HG03175 (cell line): ENCODE results near the gene LAMA5.

ENCODE experiments used
- ATAC-seq: cut with Tn5 transposase; IDR thresholded peaks from one replicate; pipeline ENCODE4 v1.9.1; 2021; ENCODE audit warnings: mild to moderate bottlenecking, moderate library complexity; ENCODE audit not compliant: unreplicated experiment

The LAMA5 gene

DNA sequence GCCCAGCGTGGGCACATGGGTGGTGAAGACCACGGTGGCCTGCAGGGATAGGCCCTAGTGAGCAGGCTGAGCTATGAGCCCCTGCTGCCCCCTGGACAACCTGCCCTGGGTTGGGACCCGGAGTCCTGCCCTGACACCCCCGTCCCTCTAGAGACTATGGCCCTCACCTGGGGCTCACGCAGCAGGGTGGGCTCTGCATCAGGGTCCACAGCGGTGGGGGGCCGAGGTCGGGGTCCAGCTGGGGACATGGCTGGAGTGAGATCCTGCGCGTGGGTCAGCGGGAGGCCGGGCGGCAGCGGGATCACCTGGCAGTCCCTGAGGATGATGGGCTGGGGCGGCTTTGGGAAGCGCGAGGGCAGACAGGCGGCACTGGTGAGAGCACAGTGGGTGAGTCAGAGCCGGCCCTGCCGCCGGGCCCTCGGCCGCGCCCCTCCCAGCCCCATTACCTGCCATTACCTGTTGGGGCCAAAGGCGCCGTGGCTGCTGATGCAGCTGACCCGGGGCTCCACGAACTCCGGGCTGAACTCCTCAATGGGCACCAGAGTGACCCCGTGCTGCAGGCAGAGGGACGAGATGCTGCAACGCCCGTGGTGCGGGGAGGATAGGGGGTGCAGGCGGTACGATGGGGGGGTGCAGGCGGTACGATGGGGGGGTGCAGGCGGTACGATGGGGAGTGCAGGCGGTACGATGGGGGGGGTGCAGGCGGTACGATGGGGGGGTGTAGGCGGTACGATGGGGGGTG, 36.4 kb downstream of the LAMA5 start:
- ATAC-seq, result no peak

DNA sequence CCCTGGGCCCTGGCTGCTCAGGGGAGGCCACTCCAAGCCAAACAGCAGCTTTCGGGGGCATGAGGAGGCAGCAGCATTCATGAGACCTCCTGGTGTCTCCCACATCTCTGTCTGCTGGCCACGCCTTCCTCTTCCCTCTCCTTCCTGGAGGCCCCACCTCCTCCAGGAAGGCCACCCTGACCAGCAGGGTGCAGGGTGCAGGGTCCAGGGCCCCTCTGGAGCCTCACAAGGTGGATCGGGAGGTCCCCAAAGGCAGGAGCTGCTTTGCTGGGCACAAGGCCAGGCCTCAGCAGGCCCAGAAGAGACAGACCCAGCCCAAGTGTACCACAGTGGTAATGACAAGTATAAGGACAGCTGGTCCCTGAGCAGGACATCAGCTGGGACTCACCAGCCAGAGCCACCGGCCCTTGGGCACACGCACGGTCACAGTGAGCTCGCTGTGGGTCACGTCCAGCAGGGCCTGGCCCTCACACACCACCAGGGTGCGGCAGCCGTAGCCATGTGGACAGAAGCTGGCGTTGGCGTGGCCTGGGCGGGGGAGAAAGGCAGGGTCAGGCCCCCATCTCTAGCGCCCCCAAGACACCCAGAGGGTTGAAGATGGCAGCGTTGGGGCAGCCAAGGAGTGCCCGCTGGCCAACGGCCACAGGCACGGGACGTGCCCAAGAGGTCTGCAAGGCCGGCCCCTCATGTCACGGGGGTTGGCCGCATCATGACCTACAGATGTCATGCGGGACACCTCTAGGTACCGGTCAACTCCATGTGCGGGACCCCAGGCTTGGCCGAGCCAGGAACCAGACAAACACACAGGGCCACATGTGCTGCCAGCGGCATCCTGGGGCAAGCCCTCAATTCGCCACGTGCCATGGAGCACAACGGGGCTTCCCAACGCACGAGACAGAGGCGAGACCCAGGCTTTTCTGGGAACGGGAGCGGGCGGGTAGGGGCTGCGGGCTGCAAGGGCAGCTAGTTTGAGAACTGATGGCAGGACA, 37.4 kb downstream of the LAMA5 start:
- no peak for ATAC-seq

DNA sequence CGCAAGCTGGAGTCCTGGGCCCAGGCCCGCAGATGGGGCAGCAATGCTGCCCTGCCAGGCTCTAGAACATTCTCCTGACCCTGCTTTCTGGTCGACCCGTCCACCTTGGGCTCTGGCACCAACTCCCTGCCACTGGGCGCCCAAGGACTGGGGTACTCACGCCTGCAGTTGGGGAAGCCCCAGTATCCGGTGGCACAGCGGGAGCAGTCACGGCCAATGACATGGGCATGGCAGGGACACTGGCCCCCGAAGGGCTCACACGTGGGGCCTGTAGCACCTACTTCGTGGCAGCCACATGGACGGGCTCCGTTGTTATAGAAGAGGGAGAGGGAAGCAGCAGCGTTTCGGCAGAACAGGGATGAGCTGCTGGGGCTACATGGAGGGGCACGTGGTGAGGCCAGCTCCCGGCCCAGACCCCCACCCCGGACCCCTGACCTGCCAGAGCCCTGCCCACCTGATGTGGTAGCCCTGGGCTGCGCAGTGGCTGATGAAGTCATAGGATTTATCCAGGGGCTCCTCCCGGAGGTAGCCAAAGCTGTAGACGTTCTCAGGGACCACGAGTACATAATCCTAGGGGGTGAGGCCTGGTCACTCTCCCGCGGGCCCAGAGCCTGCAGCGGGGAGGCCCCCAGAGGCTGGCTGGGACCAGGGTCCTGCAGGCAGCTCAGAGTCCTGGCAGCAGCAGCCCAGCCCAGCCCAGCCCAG, 38.3 kb downstream of the LAMA5 start:
- ATAC-seq, result no peak

DNA sequence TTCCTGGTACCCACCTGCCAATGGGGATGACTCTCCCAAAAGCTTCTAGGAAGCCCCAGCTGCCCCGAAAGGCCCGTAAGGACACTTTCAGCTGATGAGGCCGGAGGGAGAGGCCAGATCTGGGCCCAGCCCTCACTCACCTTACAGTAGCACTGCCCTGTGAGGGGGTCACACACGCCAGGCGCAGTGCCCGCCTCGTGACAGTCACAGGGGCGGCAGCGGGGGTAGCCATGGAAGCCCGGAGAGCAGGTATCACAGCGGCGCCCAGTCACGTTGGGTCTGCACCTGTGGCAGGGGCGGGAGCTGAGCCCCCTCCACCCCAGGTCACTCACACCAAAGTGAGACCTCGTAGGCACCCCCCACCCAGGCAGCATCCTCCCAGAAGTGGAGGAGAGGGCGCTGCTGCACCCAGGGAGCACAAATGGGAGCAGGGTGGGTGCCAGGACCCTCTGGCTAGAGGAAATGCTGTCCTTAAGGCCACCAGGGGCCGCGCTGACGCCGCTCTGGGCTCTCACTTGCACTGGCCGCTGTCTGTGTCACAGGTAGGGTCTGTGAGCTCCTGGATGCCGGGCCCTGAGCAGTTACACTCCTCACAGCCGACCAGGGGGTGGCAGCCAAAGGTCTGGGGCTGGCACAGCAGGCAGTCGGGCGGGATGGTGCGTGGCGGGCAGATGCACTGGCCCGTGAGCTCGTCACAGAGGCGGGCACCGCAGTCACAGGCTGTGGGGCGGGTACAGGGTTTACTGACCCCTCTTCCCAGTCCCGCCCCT, 39.2 kb downstream of the LAMA5 start:
- no peak for ATAC-seq

DNA sequence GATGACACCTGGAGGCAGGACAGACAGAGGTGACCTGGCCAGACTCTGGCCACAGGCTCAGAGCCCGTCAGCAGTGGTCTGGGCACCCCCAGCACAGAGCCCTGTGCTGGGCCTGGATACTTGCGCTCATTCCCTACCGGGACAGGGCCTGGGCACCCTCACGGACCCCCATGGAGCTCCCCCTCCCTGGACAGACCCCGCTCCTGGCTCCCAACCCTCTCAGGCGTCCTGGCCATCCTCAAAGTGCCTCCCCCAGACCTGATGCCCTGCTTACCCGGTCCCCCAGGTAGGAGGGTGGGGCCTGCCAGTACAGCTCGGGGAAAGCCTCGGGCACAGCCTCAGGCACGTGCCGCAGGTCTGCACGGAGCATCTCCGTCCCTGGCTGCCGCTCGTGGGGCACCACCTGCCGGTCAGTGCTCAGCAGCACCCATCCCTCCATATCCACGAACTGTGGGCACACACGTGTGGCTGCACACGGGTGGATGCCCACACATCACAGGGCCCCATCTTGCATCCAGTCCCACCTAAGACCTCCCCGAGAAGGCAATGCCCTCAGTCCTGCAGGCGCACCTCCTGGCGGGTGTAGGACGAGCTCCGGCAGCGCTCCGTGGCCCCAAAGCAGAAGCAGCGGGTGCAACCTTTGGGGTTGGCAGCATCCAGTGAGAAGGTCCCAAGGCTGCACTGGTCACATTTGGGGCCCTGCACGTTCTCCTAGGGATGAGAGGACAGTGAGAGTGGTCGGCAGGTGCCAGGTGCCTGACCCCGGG, 40.0 kb downstream of the LAMA5 start:
- ATAC-seq, result no peak

DNA sequence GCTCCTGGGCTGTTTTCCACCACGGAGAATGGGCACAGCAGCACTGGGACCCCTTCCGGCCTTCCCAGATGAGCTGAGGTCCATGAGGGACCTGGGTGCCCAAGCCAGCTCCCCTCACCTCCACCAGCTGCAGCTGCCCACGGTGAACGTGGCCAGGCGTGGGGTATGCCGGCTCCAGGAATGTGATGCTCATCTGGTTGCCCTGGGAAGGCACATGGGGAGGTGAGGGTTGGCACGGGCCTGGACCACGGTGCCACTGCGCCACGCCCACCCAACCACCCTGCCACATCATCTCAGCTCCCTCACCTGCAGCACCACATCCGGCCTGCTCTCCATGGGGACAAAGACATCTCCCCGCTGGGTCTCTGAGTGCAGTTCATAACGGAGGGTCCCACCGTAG, 40.6 kb downstream of the LAMA5 start:
- ATAC-seq, result no peak

DNA sequence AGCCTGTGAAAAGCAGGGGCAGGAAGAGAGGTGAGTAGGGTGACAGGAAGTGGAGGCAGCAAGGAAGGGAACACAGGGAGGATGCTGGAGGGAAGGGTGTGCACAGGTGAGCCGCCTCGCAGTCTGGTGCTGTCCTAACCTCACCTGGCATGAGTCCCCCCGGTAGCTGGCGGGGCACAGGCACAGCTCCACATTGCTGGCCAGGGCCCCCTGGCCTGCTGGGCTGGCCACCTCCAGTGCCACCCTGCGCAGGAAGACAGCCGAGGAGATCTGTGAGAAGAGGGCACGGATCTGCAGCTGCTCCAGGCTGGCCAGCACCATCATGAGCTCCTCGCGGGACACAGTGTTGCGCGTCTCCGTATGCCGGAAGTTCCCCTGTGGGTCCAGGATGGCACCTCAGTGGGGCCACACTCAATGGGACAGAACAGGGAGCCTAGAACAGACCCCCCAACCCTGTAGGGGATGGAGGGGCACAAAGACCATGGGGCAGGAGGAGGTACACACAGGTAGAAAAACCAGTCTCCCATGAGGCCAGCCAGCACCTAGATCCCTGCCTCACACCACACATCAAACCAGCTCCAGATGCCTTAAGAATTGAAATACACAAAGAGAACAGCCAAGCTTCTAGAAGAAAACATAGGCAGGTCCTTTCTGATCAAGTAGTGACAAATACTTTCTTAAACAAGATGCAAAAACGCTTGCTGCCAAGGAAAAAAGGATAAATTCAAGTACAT, 41.8 kb downstream of the LAMA5 start:
- no peak for ATAC-seq

DNA sequence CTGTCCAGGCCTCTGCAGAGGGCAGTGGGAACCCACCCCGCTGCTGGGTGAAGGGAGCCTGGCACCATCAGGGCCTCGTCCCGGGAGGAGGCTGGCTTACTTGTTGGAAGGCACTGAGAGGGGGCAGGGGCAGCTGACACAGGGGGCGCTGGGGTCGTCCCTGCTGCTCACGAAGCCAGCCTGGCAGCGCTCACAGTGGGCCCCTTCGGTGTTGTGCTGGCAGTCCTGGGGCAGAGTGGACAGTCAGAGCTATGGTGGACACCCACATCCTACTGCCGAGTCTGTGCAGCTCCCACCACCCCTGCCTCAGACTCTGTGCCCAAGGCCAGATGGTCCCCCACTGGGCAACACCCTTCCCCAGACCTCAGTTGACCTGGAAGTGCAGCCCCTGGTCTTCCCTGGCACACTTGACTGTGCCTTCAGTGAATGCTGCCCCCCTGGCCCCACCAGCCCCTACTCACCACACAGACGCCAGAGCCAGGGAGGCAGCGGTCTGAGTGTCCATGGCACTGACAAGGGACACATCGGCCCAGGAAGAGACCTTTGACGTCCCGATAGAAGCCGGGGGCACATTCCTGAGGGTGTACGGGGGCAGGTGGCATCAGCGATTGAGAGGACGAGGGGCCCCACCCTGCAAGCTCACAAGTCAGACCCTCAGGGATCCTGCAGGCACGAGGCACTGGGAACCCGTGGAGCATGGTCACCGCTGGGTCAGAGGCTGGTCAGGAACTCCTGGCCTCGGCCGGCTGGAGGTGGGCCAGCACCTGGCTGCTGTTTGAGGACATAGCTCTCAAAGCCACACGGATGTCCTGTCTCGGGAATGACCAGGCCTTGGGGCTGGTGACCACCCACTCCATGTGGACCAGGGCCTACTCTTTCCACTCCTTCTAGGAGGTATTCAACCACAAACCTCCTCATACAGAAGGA, 42.9 kb downstream of the LAMA5 start:
- no peak for ATAC-seq

DNA sequence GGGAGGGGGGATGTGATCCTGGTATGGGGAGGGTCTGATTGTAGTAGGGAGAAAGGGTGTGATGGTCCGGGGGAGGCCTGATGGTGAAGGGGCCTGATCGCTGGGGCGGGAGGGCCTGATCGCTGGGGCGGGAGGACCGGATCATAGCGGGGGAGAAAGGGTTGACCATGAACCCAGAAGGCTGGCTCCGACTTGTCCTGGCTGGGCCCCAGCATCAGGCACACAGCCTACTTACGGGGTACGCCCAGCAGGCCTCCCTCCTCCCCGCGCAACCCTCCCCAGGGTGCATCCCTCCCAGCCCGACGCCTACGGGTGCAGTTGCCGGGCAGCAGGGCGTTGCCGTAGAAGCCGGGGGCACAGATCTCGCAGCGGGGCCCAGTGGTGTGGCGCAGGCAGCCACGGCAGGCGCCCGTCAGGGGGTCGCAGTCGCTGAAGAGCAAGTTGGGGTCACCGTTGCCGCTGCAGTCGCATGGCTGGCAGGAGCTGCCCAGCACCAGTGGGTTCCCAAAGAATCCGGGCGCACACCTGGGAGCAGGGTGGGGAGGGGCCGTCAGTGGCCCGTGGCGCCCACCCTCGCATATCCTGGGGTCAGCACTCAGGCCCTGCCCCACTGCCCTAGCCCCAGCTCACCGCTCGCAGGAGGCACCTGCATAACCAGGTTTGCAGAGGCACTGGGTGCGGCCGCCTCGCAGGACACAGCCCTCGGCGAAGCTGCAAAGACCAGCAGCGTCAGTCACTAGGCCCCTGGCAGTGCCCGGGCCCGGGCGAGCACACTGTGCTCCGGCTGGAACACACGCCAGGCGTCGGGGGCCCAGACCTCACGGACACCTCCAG, 43.7 kb downstream of the LAMA5 start:
- ATAC-seq, result no peak

DNA sequence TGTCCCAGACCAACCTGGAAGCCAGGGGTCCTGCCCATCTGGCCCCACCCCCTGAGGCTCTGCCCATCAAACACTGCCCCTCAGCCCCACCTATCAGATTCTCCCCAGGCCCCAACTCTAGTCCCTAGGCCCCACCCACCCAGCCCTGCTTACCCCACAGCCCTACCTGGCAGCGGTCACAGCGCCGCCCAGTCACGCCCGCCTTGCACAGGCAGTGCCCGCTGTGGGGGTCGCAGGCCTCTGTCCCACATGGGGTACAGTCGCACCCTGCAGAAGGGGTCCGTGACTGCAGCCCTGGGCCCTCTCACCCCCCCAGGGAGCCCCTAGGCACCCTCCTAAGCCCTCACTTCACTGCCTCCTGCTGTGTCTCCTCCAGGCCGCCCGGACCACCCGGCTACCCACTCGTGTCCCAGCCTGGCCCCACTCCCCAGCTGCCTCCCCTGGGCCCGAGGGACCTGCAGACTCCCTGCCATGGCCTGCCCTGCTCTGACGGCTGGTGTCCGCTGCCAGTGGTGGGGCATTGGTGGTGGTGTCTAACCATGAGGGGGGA, 44.5 kb downstream of the LAMA5 start:
- no peak for ATAC-seq

DNA sequence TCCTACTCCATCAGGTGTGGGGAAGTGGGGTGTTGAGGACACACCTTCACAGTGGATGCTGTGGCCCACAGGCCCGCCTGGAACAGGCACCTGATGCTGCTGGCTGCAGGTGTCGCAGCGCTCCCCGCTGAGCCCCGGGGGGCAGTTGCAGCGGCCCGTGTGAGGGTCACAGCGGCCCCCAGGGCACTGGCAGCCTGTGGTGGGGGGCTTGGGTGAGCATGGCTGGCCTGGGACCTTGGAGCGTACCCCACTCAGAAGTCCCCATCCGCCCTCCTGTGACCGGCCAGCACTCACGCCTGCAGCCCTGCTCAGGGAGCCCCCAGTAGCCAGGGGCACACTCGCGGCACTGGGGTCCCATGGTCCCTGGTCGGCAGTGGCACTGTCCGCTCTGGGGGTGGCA, 45.1 kb downstream of the LAMA5 start:
- no peak for ATAC-seq

DNA sequence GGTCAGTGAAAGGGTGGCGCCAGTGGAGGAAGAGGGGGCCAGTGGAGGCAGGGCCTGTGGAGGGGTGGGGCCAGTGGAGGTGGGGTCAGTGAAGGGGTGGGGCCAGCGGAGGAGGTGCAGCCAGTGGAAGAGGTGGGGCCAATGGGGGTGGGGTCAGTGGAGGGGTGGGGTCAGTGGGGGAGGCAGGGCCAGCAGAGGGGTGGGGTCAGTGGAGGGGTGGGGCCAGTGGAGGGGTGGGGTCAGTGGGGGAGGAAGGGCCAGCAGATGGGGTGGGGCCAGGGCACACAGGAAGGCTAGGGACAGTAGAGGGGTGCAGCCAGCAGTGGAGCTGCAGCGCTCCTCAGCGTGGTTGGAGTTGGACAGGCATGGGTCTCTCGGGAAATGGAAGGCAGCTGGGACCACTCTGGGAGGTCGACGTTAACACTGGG, 45.6 kb downstream of the LAMA5 start:
- no peak for ATAC-seq

DNA sequence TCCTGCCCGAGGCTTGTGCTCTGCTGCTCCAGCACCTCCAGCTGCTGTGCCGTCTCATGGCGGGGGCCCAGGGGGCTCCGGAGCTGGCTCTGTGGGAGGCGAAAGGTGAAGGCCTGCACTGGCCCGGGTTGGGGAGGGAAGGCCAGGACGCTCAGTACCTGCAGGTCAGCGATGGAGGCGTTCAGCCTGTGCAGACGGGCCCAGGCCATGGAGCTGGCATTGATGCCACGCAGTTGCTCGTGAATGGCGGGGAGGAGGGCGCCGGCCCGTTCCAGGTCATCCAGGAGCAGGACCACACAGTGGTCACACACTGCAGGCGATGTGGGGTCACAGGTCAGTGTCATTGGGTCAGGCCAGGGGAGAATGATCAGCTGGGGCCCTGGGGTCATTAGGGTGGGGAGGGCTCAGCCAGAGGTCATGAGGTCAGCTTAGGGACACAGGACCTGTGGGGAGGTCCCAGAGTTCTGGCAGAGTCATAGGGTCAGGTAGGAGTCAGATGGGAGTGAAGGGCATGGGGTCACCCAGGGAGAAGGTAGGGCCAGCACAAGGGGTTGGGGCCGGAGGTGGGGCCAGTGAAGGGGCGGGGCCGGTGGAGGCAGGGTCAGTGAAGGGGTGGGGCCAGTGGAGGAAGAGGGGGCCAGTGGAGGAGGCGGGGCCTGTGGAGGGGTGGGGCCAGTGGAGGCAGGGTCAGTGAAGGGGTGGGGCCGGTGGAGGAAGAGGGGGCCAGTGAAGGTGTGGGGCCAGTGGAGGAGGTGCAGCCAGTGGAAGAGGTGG, 46.3 kb downstream of the LAMA5 start:
- ATAC-seq, result no peak

DNA sequence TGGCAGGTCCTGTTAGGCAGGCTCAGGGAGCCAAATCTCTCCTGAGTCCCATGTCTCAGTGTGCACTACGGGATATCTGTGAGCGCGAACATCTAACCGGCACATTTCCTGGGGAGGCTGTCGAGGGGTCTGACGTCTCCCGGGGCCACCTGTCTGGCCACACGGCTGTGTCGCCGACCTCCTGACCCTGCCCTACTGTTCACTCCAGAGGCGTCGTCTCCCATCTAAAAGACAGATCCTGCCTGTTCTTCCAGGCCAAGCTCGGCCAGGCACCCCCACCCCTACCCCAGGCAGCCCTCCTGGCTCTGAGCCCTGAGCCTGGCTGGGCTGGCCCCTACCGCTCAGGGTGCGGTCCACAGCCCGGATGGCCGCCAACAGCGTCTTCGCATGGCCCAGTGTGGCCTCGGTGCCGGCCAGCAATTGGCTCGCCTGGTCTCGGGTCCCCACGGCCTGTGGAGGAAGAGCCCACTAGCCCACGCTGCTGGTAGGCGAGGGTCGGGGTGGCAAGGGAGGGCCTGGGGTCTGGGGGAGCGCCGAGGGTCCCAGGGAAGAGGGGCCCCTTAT, 47.7 kb downstream of the LAMA5 start:
- no peak for ATAC-seq

DNA sequence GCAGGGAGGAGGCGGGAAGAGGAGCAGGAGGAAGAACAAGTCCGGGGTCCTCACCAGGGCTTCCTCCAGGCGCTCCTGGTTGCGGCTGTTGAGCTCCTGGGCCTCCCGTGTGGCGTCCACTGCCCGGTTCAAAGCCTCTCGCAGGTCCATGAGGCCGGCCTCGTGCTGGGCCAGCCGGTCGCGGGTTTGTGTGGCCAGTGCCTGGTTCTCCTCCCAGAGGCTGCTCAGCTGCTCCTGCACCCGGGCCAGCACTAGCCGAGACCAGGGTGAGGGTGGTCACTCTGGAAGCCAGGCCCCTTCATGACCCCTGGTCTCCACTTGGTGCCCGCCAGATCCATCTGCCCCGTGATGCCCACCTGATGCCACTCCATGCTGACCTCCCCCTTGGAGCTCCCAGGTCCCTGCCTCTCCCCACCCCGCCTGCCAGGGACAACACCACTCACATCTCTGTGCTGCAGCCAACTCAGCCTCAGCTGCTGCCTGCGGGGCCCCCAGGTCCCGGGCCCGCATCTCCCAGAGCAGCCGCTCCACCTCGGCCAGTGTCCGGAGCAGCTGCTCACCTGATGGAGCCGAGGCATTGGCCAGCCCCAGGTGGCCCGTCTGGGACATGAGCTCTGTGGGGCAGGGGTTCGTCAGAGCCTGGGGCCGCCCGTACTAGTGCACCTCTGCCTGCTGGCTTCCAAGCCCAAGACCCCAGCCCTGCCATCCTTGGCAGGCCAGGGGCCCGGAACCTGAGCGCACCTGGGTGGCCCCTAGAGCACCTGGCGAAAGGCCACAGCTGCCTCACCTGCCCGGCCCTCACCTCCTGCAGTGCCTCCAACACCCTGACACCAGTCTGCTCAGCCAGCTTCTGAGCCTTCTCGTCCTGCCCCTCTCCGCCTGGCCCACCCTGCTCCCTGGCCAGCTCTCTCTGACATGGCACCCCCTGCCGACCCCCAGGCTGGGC, 48.4 kb downstream of the LAMA5 start:
- ATAC-seq, result no peak
